Measurements from ENCODE around the gene SACM1L.

SACM1L gene

DNA sequence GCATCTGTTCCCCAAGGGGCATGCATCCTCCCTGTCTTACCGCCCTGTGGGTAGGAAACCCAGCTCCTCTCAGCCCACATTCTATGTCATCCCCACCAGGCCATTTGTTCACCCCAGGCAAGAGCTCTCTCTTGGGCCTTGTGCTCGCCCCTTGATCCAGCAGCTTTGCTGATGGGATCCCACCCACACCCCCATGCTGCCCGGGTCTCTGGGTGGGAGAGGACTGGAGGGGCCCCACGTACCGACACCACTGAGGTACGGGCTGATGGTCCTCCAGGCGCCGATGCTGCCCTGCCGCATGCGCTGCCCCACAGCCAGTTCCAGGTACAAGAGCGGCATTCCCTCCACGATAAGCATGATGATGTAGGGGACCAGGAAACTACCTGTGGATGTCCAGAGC, 92.6 kb downstream of the SACM1L start:
- DNase-seq (ENCODE audit: extremely low read depth in 1 of 2, low read depth in 1 of 2), result no peak

DNA sequence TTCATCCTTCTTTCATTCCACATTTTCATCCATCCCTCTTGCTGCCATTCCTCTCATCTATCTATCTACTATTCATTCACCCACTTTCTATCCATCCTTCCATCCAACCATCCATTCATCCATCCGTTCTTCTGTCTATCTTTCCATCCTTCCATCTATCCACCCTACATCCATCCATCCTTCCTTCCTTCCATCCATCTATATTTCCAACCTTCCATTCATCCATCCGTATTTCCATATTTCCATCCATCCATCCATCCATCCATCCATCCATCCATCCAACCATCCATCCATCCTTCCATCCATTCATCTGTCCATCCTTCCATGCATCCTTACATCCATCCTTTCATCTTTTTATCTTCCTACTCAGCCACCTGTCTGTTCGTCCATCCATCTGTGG, 93.2 kb downstream of the SACM1L start:
- DNase-seq (ENCODE audit: extremely low read depth in 1 of 2, low read depth in 1 of 2), result no peak

DNA sequence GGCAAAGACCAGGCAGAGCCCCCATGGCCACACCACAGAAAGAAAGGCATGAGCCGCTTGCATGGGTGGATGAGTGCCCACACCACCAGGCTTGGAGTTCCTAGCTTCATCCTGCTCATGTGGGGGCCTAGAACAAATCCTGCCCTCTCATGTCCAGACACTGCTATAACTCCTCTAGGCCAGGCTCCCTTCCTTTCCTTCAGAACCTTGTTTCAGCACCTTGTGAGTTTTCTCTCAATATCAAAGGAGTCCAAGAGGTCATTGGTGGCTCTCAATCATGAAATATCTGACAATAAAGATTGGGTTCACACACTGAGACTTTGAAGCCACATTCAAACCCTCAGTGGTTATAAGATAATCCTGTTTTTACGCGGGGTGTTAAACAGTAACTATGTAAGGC, 94.5 kb downstream of the SACM1L start:
- no peak for DNase-seq (ENCODE audit: extremely low read depth in 1 of 2, low read depth in 1 of 2)

DNA sequence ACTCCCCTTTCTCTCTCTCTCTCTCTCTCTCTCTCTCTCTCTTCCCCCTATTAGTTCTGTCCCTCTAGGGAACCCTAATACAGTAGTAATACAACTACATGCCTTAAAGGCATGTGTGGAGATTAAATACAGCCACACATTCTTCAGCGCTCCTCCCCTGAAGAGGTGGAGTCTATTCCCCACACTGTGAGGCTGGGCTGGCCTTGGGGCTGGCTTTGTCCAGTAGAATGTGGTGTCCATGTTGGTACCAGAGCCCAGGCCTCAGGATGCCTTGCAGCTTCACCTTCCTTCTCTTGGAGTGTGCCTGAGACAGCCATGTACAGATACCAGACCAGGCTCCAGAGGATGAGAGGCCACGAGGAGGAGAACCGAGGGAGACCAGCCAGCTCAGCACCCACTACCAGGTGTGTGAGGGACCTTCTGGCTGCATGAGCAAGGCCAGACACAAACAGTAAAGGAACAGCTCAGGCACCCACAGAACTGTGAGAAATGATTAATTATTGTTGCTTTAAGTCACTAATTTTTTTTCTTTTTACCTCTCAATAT, 96.5 kb downstream of the SACM1L start:
- DNase-seq (ENCODE audit: extremely low read depth in 1 of 2, low read depth in 1 of 2), result no peak

DNA sequence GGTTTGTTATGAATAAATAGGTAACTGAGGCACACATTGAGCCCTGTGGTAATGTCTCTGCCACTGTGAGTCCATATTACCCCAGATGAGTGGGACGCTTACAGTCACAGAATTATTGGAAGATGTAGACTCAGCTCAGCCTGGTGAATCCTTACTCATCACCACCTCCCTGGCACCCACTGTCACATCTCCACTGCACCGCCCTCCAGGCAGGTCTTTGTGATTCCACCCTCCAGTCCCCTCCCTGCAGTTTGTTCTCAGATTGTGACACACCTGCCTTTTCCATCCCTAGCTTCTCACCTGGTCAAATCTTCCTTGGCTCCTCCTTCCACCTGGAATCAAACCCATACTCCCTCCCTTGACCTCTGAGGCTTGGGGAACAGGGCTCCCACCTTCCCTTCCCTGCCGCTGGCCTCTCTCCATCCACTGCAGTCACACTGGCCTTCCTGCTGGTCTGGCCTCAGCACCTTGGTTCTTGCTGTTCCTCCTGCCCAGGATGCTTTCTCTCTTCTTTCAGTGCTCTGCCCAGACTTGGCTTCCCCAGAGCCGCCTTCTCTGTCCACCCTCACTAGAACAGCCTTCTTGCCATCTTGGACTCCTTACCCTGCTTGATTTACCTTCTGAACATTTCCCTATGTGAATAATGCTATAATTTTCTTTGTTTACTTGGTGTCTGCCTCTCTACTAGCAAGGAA, 97.8 kb downstream of the SACM1L start:
- no peak for DNase-seq (ENCODE audit: extremely low read depth in 1 of 2, low read depth in 1 of 2)

DNA sequence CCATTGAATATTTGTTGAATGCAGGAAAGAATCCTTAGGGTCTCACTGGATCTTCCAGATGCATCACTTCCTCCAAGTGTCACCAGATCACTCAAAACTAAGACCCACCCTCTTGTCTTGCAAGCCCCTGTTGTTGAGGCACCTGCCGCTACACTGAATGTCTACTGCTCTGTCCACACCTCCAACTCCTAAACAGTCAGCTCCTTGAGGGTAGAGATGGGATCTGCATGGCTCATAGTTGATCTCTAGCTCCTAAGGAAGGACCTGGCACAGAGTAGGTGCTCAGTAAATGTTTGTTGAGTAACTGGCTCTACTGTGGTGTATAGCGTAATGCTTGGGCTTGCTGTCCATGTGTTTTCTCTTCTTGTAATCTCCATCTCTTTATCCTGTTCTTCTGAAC, 98.4 kb downstream of the SACM1L start:
- no peak for DNase-seq (ENCODE audit: extremely low read depth in 1 of 2, low read depth in 1 of 2)

DNA sequence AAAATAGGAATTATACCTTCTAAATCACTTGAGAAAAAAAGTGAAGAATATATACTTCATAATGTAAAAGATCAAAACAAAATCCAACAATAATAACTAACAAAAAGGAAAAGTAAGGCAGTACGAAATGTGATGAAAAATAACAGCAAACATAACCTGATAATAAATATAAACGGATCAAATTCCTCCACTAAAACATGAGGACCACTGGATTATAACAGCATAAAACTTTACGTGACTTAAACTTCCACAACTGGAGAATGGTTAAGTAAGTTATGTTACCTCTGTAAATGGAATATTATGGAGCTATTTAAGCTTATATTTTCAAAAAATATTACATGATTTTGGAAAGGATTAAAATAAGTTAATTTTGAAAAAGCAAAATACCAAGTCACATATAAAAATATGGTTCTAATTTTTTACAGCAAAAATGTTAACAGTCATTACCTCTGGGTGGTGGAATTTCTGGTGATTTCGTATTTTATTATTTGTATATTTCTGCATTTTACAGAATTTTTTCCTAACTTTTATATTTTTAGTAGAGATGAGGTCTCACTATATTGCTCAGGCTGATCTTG, 100.1 kb downstream of the SACM1L start:
- no peak for DNase-seq (ENCODE audit: extremely low read depth in 1 of 2, low read depth in 1 of 2)

DNA sequence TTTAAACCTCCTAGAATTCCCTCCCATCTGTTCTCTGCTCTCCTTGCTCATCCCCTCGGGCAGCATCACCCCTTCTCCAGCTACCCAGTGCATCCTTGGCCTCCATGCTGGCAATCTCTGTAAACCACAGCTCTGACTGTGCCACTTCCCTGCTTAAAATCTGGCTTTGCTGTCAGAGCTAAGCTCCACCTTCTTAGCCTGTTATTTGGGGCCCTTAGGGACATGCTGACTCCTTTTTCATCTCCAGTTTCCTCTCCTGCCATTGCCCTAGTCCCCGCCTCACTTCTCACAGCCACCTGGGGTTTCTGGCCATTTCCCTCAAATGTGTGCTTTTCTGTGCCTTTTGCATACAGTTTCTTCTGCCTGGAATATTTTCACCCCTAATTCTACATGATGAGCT, 101.4 kb downstream of the SACM1L start:
- no peak for DNase-seq (ENCODE audit: extremely low read depth in 1 of 2, low read depth in 1 of 2)

DNA sequence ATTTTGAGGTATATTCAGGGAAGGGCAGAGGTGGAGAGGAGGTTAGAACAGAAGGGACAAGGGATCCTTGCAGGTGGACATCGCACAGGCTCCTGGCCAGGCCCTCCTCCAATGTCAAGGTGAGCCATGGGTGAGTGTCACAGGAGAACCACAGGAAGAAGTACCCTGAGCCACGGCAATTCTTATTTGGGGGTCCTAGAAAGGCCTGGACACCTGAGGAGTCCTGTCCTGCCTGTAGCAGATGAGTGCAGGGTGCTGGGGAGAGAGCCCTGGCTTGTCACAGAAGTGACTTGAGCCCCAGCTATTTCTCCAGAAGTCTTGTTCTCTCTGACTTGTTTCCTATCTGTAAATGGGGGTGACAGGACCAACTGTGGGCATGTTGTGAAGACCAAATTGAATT, 102.8 kb downstream of the SACM1L start:
- DNase-seq (ENCODE audit: extremely low read depth in 1 of 2, low read depth in 1 of 2), result no peak

DNA sequence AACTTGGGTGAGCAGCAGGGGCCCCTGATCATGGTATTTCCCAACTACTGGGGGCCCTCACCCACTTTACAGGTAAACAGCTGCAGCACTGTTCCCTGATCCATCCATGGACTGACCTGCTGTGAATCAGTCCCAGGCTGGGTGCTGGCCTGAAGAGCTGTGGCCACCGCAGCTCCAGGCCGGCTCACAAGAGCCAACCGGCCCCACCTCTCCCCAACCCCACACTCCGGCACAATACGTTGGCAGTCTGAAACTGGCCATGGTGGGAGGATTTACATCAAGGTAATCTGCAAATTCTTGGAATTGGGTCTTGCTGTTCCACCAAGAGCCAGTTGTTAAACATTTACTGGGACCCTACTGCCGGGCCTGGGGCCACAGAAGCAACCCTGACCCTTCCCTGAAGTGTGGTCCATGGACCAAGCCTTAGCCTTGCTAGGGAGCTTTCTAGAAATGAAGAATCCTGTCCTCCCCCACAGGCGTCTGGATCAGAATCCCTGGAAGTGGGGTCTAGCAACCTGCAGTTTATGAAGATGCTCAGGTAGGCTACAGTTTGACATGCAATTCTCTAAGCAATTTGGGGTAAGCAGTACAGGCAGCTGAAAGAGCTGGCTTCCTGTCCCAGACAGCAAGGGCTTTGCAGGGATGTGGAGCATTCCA, 103.4 kb downstream of the SACM1L start:
- no peak for DNase-seq (ENCODE audit: extremely low read depth in 1 of 2, low read depth in 1 of 2)

DNA sequence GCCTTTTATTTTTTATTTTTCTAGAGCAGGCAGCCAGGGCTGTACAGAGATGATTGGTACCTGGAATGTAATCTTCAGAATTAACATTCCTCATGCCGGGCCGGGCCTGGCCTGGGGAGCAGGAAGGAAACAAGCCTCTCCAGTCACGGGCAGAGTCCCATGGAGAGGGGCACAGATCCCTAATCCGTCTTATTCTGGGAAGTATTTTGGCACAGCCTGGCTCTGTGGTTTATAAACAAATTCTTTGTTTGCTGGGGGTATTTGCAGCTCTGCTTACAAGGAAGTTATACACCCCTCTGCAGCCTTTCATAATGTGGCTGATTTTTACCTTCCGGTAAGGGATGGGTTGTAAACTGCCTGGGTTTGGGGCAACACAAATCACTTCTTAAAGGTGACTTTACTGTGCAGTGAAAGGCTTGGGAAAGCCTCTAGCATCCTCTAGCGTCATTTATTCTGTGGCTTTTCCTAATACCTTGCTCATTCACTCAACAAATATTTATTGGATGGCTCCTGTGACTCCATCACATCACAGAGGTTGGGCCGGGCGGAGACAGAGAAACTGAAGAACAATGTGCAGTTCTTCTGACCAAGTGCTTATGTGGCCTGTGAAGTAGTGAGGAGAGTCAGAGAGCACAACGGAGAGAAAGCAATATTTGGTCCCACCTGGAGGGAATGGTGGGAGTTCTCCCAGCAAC, 104.4 kb downstream of the SACM1L start:
- DNase-seq (ENCODE audit: extremely low read depth in 1 of 2, low read depth in 1 of 2), result no peak

DNA sequence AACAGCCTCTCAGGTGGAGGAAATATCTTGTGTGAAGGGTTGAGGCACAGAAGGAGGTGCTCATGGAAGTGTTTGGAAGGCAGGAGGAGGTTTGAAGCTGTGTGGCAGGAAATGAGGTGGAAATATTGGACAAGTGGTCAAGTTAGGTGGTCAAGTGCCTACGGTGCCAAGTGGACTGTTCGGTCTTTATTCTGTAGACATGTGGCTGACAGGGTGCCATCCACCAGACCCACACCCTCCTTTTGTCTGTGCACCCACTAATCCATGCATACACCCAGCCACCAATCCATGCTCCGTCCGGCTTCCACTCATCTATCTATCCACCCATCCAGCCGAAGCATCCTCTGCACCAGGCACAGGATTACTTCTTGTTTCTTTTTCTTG, 105.0 kb downstream of the SACM1L start:
- no peak for DNase-seq (ENCODE audit: extremely low read depth in 1 of 2, low read depth in 1 of 2)

DNA sequence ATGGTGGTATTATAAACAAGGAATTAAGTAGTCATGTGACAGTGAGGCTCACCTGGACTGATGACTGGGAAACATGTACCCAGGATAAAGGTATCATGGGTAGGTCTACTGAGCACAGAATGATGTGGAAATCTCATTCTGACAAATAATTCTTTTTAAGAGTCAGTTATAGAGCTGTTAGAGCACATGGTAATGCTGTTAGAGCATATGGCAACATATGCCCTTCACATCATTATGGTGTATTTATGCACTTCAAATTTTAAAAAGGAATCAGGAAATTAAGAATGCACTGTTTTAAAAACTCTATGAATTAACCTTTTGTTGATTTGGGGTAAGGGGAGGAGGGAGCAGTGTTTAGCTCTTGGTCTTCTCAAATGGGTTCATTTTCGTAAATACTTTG, 105.5 kb downstream of the SACM1L start:
- DNase-seq (ENCODE audit: extremely low read depth in 1 of 2, low read depth in 1 of 2), result no peak

Data from stimulated activated CD8-positive, alpha-beta memory T cell treated with anti-CD3 and anti-CD28 coated beads, Interleukin-7, amount 100 ng/mL, for 48 hours (primary cell).